HG02610 (cell line): Measurements from ENCODE around the gene BRIP1.
"Not testable (repeated sequence)": the region's sequence is repeated elsewhere in the genome, so short reads cannot be mapped to it uniquely, and the experiment has no call there.

Experiments
- ATAC-seq: cut with Tn5 transposase; IDR thresholded peaks from one replicate; pipeline ENCODE4 v1.9.1; 2021; ENCODE audit warnings: mild to moderate bottlenecking, moderate library complexity; ENCODE audit not compliant: unreplicated experiment

The BRIP1 gene

DNA sequence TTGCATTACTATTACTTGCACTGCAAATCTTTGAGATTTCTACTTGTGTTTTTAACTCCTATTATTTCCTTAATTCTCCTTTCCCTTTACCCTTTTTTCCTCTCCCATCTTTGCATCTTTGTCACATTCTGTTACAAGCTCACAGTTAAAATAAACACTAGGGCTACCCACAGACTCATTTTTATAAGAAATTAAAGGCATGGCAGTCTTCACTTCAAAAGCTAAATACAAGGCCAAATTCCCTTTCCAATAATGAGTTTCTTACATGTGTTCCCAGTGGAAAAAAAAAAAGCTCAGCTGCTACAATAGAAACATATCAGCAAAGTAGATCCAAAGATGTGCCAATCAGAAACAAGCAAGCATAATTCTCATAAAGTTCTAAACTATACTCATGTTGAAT, 3.7 kb upstream of the BRIP1 start:
- ATAC-seq = no peak

DNA sequence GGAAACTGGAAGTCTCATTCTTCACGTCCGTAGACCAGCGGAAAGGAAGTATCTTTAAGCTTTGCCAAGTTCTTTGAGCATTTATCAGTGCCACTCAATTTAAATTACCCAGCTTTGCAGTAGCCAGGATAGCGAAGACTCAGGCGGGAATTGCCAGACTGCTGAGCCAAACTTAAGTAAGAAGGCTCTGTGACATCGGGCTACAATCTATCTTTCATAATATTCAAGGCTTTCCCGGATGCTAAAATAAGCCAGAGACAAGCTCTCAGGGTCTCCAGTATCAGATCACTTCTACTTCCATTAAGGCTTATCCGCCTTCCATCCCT, 436 bp upstream of the BRIP1 start:
- peak; percentile 19 for ATAC-seq

DNA sequence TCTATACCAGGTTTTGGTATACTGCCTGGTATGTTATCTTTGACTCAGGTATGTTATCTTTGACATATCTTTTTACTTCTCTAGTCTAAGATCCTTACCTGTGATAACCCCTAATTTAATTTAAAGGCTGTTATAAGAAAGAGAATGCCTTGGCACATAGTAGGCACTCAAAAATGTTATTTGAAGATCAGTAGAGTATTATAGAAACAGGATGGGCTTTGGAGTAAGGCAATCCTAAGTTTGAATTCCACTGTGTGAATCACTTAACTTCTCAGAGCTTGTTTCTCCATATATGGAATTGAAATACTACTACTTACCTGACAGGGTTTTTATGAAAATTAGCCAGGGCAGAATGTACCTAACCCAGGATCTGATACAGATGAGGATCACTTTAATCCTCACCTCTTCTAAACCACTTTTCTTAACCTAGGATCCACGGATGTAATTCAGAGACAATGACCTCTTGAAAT, 1.2 kb downstream of the BRIP1 start:
- ATAC-seq = no peak

DNA sequence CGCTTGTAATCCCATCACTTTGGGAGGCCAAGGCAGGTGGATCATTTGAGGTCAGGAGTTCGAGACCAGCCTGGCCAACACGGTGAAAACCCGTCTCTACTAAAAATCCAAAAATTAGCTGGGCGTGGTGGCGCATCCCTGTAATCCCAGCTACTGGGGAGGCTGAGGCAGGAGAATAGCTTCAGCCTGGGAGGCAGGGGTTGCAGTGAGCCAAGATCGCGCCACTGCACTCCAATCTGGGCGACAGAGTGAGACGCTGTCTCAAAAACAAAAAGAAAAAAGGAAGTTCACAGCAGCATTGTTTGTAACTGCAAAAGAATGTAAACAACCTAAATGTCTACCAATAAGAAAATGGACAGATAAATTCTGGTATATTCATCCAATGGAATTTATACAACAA, 2.9 kb downstream of the BRIP1 start:
- not testable (repeated sequence) for ATAC-seq

DNA sequence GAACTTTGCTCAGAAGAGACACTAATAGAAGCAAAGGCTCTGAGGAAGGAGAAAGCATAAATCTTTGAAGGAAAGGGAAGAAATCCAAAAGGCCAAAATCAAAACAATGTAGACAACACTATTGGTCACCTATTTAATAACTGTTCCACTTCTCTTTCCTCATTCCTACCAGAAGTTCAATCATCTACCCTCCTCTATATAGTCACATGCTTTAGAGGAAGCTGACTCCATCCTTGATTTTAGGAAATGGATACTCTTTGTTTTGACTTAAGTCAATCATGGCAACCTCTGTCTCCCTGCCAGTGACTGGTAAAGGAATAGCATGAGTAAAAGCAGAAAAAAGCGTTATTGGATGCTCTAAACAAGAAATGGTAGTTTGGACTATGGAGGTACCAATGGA, 7.3 kb downstream of the BRIP1 start:
- ATAC-seq = no peak

DNA sequence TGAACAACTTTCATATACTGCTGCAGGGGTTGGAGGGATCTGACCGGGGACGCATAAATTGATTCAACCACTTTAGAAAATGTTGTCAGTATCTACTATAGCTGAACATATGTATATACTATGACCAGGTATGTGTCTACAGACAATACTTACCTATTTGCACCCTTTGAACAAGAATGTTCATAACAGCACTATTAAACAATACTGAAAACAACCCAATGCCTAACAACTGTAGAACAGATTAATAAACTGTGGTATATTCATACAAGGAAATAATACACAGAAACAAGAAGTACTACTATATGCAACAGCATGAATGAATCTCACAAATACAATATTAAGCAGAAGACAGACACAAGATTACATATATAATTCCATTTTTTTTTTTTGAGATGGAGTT, 10.5 kb downstream of the BRIP1 start:
- no peak for ATAC-seq

DNA sequence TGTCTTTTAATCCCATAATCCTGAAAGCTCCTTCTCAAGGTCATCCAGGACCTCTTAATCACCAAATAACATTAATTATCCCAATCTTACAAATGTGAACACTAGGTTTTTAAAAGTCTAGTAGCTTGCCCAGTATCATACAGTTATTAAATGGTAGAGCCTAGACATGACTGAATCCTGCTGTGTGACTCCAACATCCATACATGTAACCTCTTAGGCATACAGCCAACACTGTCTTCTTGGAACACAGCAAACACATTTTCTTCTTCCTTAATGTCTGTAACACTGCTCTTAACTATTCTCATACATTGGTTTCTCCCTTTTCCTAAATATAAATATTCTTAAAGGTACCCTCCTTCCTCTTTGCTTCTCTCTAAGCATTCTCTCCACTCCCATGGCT, 13.7 kb downstream of the BRIP1 start:
- no peak for ATAC-seq

DNA sequence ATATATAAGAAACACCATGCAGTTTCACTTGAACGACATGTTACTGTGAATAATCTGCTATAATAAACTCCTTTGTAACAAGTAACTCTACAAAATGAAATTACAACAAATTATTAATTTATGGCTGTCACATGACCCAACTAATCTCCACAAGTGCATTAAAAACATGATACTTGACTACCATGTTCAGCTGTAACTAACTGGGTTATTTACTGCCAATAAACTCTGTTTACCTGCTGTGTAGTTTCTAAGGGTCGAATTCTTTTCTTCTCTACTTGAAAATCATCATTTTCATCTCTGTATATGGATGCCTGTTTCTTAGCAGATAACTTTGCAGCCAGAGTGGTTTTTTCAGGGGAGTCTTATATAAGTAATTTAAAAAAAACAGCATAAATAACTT, 14.4 kb downstream of the BRIP1 start:
- ATAC-seq = no peak

DNA sequence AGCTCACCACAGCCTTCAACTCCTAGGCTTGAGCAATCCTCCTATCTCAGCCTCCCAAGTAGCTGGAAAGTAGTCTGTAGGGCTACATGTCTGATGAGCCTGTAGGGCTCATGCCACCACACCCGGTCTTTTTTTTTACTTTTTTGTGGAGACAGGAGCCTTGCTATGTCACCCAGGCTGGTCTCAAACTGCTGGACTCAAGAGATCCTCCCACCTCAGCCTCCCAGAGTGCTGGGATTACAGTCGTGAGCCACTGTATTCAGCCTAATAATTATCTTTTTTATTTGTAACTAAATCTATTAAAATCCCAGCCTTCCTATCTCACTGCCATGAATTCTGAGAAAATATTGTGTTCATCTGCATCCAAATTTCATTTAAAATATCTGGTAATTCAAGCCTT, 15.1 kb downstream of the BRIP1 start:
- ATAC-seq = no peak

DNA sequence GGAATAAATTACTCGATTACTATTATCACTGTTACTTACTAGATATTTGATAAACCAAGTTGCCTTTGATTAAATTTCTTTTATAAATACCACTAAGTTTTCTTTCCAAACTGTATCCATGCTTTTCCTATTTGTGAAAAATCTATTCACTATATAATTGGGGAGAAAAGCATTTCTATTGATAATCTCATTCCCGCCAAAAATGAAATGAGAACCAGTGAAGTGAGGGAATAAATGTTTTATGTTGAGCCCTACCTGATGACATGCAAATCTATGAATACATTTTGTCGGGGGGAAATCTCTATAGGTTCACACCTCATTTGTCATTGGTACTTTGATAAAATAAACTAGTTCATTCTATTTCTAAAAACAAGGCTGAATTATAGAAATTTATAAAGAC, 15.7 kb downstream of the BRIP1 start:
- no peak for ATAC-seq

DNA sequence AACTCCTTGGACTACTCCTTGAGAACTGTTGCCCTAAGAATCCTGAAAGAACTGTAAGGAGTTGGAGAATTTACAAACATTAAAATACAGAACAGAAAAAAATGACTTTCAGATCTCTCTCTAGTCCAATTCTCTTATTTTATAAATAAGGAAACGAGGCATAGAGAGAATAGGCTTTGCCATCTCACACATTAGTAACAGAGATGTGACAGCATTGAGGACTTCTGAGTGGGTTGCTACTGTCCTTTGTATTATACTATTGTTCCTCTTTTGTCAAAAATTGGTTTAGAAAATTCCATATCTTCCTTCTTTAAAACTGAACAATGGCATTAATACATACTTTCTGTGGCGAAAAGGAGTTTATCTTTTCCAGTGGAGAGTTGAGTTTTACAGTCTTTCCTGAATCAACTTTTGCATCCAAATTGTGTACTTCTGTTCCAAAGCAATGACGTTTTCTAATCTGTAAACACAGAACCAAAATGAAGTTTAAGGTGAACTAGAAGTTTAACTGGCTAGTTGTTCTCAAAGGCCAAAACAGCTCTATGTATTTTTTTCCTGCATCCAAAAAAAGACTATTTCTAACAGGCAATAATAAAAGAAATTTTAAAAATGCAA, 16.5 kb downstream of the BRIP1 start:
- ATAC-seq = no peak

DNA sequence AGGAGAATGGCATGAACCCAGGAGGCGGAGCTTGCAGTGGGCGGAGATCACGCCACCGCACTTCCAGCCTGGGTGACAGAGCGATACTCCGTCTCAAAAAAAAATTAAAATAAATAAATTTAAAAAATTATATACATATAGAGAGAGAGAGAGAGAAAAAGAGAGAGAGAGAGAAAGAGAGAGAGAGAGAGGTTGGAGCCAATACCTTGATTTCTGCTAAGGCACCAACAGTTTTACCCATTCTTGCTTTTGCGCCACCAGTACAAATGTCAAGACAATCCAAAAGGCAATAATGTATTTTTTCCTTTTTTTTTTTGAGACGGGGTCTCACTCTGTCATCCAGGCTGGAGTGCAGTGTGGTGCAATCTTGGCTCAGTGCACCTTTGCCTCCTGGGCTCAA, 17.2 kb downstream of the BRIP1 start:
- ATAC-seq = no peak

DNA sequence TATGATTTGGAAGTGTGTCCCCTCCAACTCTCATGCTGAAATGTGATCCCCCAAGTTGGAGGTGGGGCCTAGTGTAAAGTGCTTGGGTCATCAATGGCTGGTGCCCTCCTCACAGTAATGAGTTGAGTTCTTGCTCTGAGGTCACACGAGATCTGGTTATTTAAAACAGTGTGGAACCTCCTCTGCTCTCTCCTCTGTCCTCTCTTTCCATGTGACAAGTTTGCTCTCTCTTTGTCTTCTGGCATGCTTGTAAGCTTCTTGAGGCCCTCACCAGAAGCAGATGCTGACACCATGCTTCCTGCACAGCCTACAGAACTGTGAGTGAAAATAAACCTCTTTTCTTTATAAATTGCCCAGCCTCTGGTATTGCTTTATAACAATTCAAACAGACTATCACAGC, 19.9 kb downstream of the BRIP1 start:
- no peak for ATAC-seq

DNA sequence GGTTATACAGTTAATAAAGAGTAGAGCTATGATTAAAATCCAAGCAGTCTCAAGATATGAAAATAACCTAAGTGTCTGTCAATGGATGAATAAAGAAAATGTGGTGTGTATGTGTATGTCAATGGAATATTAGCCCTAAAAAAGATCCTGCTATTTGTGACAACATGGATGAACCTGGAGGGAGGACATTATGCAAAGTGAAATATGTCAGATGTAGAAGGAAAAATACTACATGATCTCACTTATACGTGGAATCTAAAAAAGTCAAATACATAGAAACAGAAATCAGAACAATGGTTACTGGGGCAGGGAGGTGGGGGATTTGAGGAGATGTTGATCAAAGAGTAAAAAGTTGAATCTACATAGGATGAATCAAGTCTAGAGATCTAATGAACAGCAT, 20.4 kb downstream of the BRIP1 start:
- no peak for ATAC-seq

DNA sequence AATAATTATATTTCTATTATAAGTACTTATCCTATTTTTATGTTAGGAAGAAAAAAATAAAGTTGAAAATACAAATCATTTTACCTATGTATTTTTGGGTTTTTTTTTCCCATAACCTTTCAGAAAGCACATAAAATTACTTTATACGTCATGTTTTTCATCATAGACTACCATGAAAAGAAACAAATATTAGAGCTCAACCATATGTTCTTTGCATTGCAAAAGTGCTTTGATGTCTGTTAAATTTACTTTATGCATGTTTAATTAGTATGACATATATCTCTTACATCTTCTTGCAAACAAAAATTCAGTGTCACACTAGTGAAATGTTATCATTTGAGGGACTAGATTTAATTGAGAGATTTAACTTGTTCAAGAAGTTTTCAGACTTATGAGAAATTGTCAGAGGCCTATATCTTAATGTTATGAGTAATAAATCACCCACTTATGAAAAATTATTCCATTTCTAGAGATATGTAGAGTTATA, 24.0 kb downstream of the BRIP1 start:
- ATAC-seq = no peak

DNA sequence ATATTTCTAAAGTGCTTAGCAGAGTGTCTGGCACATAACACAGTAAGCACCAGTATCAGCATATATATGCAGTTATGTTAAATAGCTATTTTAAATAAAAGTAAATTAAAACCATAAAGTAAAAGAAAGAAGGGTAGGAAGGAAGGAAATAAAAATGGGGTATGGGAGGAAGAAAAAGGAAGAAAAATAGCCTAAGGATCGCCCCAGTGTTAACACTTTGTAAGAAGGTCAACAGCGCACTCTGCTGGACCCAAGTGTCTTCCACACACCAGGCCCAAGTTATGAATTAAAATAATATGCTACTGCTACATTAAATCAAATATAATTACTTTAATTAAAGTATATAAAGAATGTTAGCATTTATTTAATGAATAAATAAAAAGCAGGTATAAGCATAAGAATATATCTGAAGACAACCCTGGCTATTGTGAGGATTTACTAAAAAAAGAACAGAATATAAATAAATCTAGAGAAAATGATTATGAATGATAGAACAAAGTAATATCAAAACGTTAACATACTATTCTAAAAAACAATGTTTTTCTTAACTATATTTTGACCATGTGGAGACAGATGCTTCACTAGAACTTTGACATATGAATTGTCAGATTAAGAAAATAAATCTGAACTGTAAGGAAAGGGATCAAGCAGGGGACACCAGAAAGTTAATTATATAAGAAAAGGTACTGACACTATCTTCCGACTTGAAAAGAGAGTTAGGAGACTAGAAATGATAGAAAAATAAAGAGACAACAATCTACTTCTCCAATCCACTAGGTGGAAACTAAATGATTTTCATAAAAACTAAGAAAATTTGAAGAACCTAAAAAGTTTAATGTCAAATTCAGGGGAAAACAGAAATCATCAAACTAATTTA, 25.9 kb downstream of the BRIP1 start:
- no peak for ATAC-seq

DNA sequence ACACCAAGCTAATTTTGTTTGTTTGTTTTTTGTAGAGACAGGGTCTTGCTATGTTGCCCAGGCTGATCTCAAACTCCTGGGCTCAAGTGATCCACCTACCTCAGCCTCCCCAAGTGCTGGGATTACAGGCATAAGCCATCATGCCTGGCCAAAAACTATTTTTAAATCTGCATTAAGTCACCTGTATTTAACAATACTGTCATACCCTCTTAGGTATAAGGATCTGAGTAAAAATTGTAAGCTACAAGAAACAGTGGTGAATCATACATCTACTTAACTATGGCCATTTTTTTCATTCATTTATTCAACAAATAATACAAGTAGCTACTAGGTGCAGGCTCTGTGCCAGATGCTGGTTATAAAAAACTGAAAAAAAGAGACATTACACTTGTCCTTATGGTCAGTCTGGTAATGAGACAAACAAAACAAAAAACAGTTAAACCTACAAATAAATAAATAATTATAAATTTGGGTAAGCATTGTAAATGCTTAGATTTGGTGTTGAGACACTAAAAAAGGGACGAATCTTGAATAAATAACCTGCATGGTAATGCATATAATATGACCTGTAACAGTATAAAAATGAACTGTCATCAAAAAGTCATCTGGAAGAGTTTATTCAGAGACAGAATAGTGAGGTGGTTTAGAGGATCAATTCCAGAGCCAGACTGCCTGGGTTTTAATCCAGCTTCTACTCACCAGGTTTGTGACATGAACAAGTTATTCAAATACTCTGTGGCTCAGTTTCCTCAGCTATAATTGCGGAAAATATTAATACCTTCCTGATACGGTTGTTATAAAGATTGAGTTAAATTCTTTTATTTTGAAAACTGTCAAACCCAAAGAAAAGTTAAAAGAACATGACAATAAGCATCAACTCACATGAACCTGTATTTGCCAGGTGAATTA, 26.8 kb downstream of the BRIP1 start:
- no peak for ATAC-seq

DNA sequence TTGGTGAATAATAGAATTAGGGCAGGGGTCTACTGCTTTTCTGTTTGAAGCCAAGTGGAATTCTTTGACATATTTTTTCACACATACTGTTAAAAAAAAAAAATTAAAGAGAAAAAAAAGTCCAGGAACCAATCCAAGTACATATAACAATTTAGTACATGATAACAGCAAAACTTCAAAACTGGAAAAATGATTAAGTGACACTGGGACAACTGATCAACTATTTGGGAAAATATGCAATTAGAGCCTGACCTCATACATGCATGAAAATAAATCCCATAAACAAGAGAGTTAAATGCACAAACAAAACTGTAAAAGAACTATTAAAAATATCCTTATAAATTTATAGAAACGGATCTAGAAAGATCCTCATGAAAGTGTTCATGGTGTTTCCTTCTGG, 27.7 kb downstream of the BRIP1 start:
- no peak for ATAC-seq

DNA sequence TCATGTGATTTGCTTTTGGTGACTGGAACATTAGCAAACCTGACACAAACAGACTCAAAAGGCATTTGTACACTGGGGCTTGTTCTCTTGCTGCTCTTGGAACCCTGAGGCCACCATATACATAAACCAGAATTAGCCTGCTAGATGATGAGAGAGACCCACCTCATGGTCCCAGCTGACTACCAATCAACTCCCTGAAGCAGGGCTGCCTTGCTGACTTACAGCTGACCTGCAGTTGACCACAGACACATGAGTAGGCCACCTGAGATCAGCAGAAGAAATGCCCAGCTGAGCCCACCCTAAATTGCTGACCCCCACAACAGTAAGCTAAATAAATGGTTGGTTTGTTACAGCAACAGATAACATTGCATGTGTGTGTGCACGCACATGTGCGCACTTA, 28.7 kb downstream of the BRIP1 start:
- ATAC-seq = no peak

DNA sequence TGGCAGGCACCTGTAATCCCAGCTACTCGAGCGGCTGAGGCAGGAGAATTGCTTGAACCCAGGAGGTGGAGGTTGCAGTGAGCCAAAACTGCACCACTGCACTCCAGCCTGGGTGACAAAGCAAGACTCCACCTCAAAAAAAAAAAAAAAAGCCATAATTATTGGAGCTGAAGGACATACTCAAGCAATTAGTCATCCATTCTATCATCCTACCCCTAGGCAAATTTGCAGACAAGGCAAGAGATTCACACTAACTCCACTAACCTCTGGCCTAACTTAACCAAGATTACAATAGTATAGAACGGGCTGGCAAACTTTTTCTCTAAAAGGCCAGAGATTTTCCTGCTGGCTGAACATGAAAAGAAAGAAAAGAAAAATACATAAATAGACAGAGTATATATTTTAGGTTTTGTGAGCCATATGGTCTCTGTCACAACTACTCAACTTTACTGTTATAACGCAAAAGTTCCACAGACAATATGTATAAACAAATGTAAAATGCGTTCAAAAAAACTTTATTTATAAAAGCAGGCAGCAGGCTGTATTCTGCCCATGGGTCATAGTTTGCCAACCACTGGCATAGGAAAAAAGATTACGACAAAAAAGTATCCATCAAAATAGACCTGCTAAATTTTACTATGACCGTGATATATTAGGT, 29.7 kb downstream of the BRIP1 start:
- no peak for ATAC-seq

DNA sequence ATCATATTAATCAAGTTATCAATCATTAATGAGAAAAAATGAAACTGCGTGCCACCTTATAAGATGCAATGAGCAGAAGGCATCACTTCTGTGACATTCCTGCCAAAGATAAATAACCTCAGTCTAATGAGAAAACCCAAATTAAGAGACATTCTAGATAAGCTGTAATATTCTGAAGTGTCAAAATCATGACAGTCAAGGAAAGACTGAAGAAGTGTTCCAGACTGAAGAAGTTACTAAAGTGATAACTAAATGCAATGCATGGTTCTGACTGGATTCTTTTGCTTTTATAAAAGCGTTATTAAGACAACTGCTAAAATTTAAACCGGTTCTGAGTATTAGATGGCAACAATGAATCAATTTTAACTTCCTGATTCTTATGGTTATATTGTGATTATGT, 30.9 kb downstream of the BRIP1 start:
- ATAC-seq = no peak
